K562 (cell line): Measurements from ENCODE around the gene JAKMIP1. TPM values are rescaled to one million over a fixed set of nuclear protein-coding genes. Genes with fewer than 3 reads are reported as not detected.

Source experiments
- ATAC-seq: fragments of 200-7000 bp; cut with Tn5 transposase; 3 replicates; pipeline ENCODE4 v1.9.1; 2020; ENCODE audit warnings: moderate library complexity
- BruUV-seq: library from RNA; stranded (reverse); fragments of 400-500 nt; replicated peaks from 2 replicates; lab custom pipeline; 2021; lab: Mats Ljungman, UMichigan
- CTCF ChIA-PET: fragments of 300-600 bp; formaldehyde crosslinking; extraction: SDS; loops from one replicate; lab custom pipeline; 2021; ENCODE audit warnings: low intra/inter-chr PET ratio; lab: Yijun Ruan, JAX
- POLR2A ChIA-PET: fragments of 300-600, 350-650 bp; sonication (Branson Sonifier 250); formaldehyde crosslinking; extraction: SDS; loops from one replicate; lab custom pipeline; 2021; ENCODE audit warnings: antibody characterized with exemption, inconsistent platforms; lab: Yijun Ruan, JAX
- DNase-seq, 4 experiments: peaks; one replicate each; pipeline versions ENCODE4 v3.0.0 to v3.0.0-alpha.2; 2011 to 2018; ENCODE audit warnings: low spot score in 3 of 4, mixed read lengths in 3 of 4; ENCODE audit errors: extremely low read depth in 1 of 4
- FAIRE-seq: peaks from 2 replicates; lab custom pipeline; 2011; peaks lifted over from hg19 to GRCh38; lab: Jason Lieb, UNC
- H2AFZ ChIP-seq: 2 replicates; pipeline ENCODE4 v1.6.0; 2011; ENCODE audit warnings: low read depth, low read length, control low read depth, inconsistent platforms
- H3K27ac ChIP-seq: fragments of 200-600 bp; 3 replicates; pipeline ENCODE4 v1.8.0; 2011; ENCODE audit warnings: low read depth, mild to moderate bottlenecking, control low read depth, inconsistent platforms, low read length, moderate library complexity, mixed read lengths; ENCODE audit errors: extremely low read depth
- H3K27me3 ChIP-seq, 2 experiments: fragments of 300-600 bp in 1 of 2; 2 replicates in 1 of 2; 3 replicates in 1 of 2; pipeline versions ENCODE4 v1.6.0 to v1.8.0; 2011; ENCODE audit warnings: inconsistent platforms in 2 of 2, low read length in 2 of 2, mild to moderate bottlenecking in 1 of 2, mixed read lengths in 1 of 2, moderate library complexity in 1 of 2; ENCODE audit not compliant: control insufficient read depth in 2 of 2, insufficient read depth in 2 of 2
- H3K36me3 ChIP-seq: fragments of 300-600 bp; 3 replicates; pipeline ENCODE4 v1.8.0; 2011; ENCODE audit warnings: mild to moderate bottlenecking, low read length, inconsistent platforms; ENCODE audit not compliant: control insufficient read depth, insufficient read depth
- H3K4me1 ChIP-seq, 2 experiments: fragments of 200-600 bp in 1 of 2; replicated peaks in 1 of 2; 2 replicates in 1 of 2; 3 replicates in 1 of 2; pipeline versions ENCODE4 v1.5.1 to v1.8.0; 2011; ENCODE audit warnings: inconsistent platforms in 2 of 2, low read length in 2 of 2, mild to moderate bottlenecking in 1 of 2, mixed read lengths in 1 of 2, moderate library complexity in 1 of 2; ENCODE audit not compliant: control insufficient read depth in 2 of 2, insufficient read depth in 2 of 2
- H3K4me2 ChIP-seq: 2 replicates; pipeline ENCODE4 v1.6.1; 2011; ENCODE audit warnings: low read length, control low read depth, inconsistent platforms, mixed read lengths; ENCODE audit not compliant: insufficient read depth
- H3K4me3 ChIP-seq: fragments of 200-600 bp; sonication (generic), shearing (Covaris generic); 2 replicates; pipeline ENCODE4 v1.5.1; 2016; ENCODE audit warnings: control low read depth, inconsistent platforms
- H3K79me2 ChIP-seq: fragments of 200-600 bp; 3 replicates; pipeline ENCODE4 v1.8.0; 2011; ENCODE audit warnings: low read length, inconsistent platforms; ENCODE audit not compliant: control insufficient read depth, insufficient read depth
- H3K9ac ChIP-seq, 2 experiments: 2 replicates each; pipeline versions ENCODE4 v1.6.0 to v1.6.1; 2011; ENCODE audit warnings: low read depth in 2 of 2, low read length in 2 of 2, control low read depth in 1 of 2, inconsistent platforms in 1 of 2, mild to moderate bottlenecking in 1 of 2, mixed read lengths in 1 of 2; ENCODE audit not compliant: insufficient read depth in 1 of 2
- H3K9me1 ChIP-seq: one replicate; pipeline ENCODE4 v1.6.0; 2011; ENCODE audit warnings: inconsistent platforms, mild to moderate bottlenecking, low read length, moderate library complexity; ENCODE audit not compliant: control insufficient read depth, insufficient read depth
- H3K9me3 ChIP-seq: replicated peaks from 2 replicates; pipeline ENCODE4 v1.5.1; 2011; ENCODE audit warnings: low read depth, low read length, inconsistent platforms; ENCODE audit not compliant: control insufficient read depth, insufficient read depth
- H4K20me1 ChIP-seq: replicated peaks from 2 replicates; pipeline ENCODE4 v1.6.1; 2011; ENCODE audit warnings: low read length, inconsistent platforms, mixed read lengths; ENCODE audit not compliant: control insufficient read depth, insufficient read depth
- BRD9 ChIP-seq: fragments of 450-650 bp; IDR thresholded peaks from 2 replicates; pipeline ENCODE4 v1.6.1; 2018; ENCODE audit warnings: low read depth; ENCODE audit not compliant: partially characterized antibody
- HMGXB4 ChIP-seq: sonication (generic); formaldehyde crosslinking; IDR thresholded peaks from 2 replicates; pipeline ENCODE4 v1.8.1; 2023; ENCODE audit warnings: mild to moderate bottlenecking, missing genetic modification reagents
- OTX1 ChIP-seq: fragments of 450-650 bp; formaldehyde crosslinking; IDR thresholded peaks from 2 replicates; pipeline ENCODE4 v1.4.0; 2022; ENCODE audit warnings: mild to moderate bottlenecking
- SMARCB1 ChIP-seq: IDR thresholded peaks from 2 replicates; pipeline ENCODE4 v1.6.1; 2011; ENCODE audit warnings: improper control_type of control experiment, low read depth; ENCODE audit not compliant: insufficient read length
- TSC22D4 ChIP-seq: fragments of 450-650 bp; IDR thresholded peaks from 2 replicates; pipeline ENCODE4 v1.6.1; 2016; ENCODE audit warnings: missing genetic modification characterization, missing biosample characterization, control low read depth
- ZNF280A ChIP-seq: fragments of 450-650 bp; IDR thresholded peaks from 2 replicates; pipeline ENCODE4 v1.6.1; 2018; ENCODE audit warnings: mild to moderate bottlenecking, low read depth; ENCODE audit not compliant: partially characterized antibody
- WGBS: fragments of 100-300 bp; shearing (Covaris generic); methylation state at CpG from one replicate; pipeline ENCODE4 v1.1.6; 2016; ENCODE audit warnings: low coverage, mixed read lengths; ENCODE audit not compliant: insufficient coverage; ENCODE audit errors: missing lambda C conversion rate; 5-methylcytosine and 5-hydroxymethylcytosine counted together
- in situ Hi-C: fragments of 300-500 bp; cut with MboI; formaldehyde crosslinking; loops from 4 replicates; pipeline ENCODE4 v1.15.0; 2018; ENCODE audit warnings: inconsistent platforms, mixed read lengths
- intact Hi-C: fragments of 100-400 bp; cut with micrococcal nuclease; formaldehyde crosslinking; loops from 2 replicates; pipeline ENCODE4 v1.14.2; 2022
- polyA plus RNA-seq, 8 experiments: library from polyadenylated mRNA; depleted of rRNA in 4 of 8; stranded (reverse) in 5 of 8; unstranded in 3 of 8; fragments of >200 nt; fragmentation: Nextera tagmentation in 2 of 8; fragmentation: Illumina TruSeq in 1 of 8; extraction: Ambion mirVana in 2 of 8; extraction: Trizol in 1 of 8; gene quantifications; 2 replicates each; pipeline versions ENCODE4 v1.2.1 to v1.2.3, GENCODE V29; 2011 to 2014; ENCODE audit warnings: inconsistent platforms in 1 of 8, missing spikeins in 1 of 8
- total RNA-seq, 7 experiments: library from RNA; depleted of rRNA in 6 of 7; stranded (reverse); fragments of >200 nt in 6 of 7; fragmentation: Illumina TruSeq in 2 of 7; extraction: Trizol in 2 of 7; gene quantifications; 2 replicates each; pipeline versions ENCODE4 v1.2.1 to v1.2.3, GENCODE V29; 2011 to 2021; ENCODE audit warnings: low replicate concordance in 1 of 7

JAKMIP1 gene
- total and polyA plus RNA-seq, 9 of the 15 experiments (the other 6 are each of a cell fraction or from before 2014, with no cell fraction given): not detected

- no peak for TF ChIP-seq ZNF280A
- TF ChIP-seq OTX1 (CRISPR knock-in tag): 0 out of 2 replicates have a peak, but pooled peaks have one; percentile 32
- TF ChIP-seq HMGXB4 (CRISPR knock-in tag): no peak
Measured at GRCh38 chr4:6095023-6095752, 105.2 kb downstream of the JAKMIP1 start (continued).

- ATAC-seq: no peak
- no peaks in the 10 kb centered on the region for H3K9me3 ChIP-seq
- ChIA-PET POLR2A (no interaction called here), CTCF (interaction anchor here (0.5 kb wide), 1 partner anchor 62 kb away, joined by 4 read pairs; no protein-coding TSS in a partner anchor)
- H3K36me3 ChIP-seq: no peaks in the 10 kb centered on the region
- FAIRE-seq: no peak
- no TSS peak for BruUV-seq
- H3K4me1 ChIP-seq: no peaks in the 10 kb centered on the region
- no peaks in the 10 kb centered on the region for H3K9me1 ChIP-seq
- H3K27me3 ChIP-seq: no peaks in the 10 kb centered on the region; a peak in 1 of 5 replicates
- in situ Hi-C loops (no loop called here), intact Hi-C loops (no loop called here)
- no peaks in the 10 kb centered on the region; the same call in 1 of the 2 replicates for H4K20me1 ChIP-seq
- TF ChIP-seq TSC22D4 (tag): no peak
- no peak for TF ChIP-seq BRD9
- TF ChIP-seq SMARCB1: no peak
- no peak overlapping the region for H3K4me3 ChIP-seq
- H2AFZ ChIP-seq: no peak overlapping the region
- no peak overlapping the region for H3K9ac ChIP-seq
- H3K27ac ChIP-seq: no peak overlapping the region
- DNase-seq: no peak
- 2% methylated on average over 6 of the region's 6 CpGs for WGBS
- H3K4me2 ChIP-seq: no peak overlapping the region
- no peaks in the 10 kb centered on the region for H3K79me2 ChIP-seq
Measured at GRCh38 chr4:6093671-6094070, 106.7 kb downstream of the JAKMIP1 start.
